Right forelimb (tissue), 1 donor: ENCODE data around the gene OCA2.
"Not testable (repeated sequence)": the region's sequence is repeated elsewhere in the genome, so short reads cannot be mapped to it uniquely, and the experiment has no call there.

Experiments used
- DNase-seq: peaks from one replicate; pipeline ENCODE4 v3.0.0-alpha.2; 2018

OCA2 gene

GRCh38 chr15:27763514-27763913 is 335.6 kb downstream of the OCA2 start:
- DNase-seq: no peak

DNA sequence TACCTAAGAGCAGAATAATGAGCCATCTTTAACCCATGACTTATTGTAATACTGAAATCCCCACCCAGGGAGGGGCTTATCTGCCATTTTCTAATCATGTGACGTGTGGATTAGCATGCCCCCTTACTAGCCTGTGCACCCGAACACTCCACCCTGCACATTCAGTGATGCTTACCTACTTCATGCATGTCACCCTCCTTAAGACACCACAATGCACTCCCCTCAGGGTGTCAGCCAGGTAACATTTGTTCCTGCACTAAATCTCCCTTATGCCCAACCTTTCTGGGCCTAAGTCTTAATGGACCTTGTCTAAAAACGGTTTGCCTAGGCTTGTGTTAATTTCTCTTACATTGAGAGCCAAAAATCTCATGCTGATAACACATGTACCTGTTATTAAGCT is 336.6 kb downstream of the OCA2 start:
- no peak for DNase-seq

GRCh38 chr15:27757052-27757451 is 342.1 kb downstream of the OCA2 start:
- no peak for DNase-seq

DNA sequence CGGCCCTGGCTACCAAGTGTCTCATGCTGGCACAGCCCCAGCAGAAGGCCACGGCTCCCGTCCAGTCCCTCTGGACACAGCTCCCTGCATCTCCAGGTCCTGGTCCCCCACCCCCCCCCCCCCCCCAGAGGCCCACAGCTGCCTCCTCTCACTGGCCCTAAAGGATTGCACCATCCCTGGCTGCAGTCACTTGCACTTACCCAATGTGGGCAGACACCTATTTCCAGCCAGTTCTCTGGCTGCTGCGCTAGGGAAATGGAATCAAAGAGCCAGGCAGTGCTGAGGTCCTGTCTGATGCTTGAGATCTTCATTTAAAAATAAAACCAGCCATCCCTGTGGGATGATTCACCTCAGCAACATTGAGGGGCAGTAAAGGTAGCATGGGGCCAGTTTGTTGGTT is 346.4 kb downstream of the OCA2 start:
- DNase-seq: no peak

DNA sequence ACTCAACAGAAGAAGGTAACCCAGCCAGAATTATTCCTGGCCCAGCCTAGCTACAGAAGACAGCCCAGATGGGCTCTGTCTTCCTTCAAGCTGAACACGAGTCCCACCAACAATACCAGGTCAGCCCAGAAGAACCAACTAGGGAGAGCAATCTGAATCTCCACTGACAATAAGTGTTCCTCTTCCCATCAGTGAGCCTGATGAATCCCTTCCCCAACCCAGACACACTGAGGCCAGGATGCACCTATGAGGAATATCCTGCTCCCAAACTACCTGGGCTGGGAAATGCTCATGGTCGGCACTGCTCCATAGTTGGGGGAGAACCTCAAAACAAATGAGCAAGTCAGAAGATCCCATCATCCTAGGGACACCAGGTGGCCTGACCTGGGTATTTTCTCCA is 351.1 kb downstream of the OCA2 start:
- no peak for DNase-seq

DNA sequence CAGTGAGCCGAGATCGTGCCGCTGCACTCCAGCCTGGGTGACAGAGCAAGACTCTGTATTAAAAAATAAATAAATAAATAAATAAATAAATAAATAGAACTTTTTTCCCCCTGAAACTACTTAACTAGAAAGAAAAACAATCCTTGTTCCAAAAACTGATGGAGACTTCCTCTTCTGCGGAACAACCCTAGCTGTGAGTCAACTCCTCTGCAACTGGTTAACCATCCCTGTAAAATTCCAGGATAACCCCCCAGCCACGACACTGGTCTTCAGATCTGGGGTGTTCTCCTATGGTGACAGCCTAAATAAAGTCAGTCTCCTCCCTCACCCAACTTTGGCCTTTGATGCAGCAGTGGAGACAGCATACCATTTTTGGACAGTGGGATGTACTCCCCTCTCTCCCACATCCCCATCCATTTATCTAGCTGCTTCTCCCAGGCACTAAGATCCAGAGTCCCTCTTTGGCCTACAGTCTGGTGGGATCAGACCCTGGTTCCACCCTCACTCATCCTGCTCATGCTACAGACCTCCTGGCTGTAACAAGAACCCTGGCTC is 352.6 kb downstream of the OCA2 start:
- DNase-seq: no peak

DNA sequence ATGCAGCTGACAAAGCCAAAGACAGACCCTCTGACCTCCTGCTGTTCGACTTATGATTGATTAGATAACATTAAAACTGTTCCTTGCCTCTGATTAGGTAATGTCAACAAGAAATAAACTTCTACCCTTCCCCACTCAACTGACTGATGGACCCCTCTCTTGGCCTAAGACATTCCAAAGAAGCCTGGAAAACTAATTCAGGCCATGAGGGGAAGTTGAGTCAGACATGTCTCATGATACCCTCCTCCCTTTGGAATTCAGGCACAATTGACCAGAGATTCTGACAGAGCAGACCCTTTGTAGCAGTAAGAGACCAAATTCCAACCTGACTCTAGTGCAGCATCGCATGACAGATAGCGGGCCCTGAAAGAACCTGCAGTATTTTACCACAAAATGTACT is 354.5 kb downstream of the OCA2 start:
- no peak for DNase-seq

DNA sequence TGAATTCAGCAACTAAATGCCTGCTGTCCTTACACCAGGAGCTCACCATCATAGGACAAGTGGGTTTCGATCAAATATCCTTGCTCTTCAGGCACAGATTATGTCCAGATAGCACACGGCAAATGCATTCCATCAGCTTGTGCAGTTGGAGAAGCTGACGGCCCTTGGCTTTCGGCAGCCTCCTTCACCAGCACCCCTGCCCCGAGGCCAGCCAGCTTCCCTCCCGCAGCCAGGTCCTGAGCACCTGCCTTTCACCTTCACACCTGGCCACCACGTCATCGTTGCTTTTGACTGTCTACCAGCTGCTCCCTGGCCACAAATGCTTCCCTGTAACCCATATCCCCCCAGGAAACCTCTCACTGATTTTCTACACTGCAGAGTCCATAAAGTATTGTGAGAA is 355.5 kb downstream of the OCA2 start:
- DNase-seq: no peak

GRCh38 chr15:27742751-27743477 is 356.2 kb downstream of the OCA2 start:
- DNase-seq: no peak

GRCh38 chr15:27741226-27741860 is 357.8 kb downstream of the OCA2 start:
- no peak for DNase-seq

DNA sequence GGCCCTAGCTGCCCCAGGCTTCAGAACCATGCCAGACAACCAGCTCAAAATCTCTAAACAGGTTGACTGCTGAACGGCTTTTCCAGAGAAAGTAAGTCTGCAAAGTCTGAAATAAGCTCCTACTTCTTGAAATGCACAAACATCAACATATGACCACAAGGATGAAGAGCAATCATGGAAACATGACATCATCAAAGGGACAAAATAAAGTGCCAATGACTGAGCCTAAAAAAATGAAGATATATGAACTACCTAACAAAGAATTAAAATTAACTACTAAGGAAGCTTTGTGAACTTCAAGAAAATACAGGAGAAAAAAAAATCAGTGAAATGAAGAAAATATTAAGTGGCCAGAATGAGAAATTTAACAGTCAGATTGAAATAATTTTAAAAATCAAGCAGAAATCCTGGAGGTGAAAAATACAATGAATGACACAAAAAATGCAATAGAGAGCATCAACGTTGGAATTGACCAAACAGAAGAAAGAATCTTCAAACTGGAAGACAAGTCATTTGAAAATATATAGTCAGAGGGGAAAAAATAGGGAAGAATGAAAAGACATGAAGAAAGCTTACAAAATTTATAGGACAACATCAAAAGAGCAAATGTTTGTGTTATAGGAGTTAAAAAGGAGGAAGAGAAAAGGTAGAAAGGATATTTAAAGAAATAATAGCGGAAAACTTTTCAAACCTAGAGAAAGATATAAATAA is 364.2 kb downstream of the OCA2 start:
- DNase-seq: no peak

DNA sequence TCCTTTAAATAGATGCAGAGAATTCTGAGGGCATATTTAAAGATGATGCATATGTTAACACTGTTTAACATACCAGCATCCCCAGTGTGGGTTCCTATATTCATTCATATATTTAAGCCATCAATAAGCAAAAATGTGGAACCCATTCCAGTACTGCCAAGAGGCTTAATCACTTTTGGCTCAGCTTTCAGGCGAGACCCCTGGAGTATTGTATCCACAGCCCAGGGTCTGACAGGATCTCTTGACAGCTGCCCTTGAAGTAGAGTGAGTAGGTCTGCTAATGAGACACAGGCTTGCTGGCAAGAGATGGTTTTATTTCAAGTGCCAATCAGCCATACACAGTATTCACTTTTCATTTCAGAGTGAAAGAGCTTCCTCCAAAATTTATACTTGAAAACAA is 367.3 kb downstream of the OCA2 start:
- DNase-seq: no peak

- DNase-seq: no peak
Observed at GRCh38 chr15:27730868-27731267, 368.2 kb downstream of the OCA2 start.

DNA sequence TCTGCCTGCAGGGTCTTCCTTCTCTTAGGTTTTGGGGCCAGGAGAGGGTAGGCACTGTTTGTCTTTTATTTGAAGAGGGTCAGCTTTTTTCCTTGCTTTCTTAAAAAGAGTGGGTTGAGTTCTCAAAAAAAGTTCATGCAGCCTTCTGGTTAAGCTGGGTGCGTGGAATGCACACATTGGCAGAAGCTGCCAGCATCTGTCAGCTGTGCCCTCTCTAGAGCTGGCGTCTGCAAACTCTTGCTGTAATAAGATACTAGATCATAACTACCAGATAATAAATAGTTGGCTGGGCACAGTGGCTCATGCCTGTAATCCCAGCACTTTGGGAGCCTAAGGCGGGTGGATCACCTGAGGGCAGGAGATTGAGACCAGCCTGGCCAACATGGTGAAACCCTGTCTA is 373.4 kb downstream of the OCA2 start:
- DNase-seq: no peak

DNA sequence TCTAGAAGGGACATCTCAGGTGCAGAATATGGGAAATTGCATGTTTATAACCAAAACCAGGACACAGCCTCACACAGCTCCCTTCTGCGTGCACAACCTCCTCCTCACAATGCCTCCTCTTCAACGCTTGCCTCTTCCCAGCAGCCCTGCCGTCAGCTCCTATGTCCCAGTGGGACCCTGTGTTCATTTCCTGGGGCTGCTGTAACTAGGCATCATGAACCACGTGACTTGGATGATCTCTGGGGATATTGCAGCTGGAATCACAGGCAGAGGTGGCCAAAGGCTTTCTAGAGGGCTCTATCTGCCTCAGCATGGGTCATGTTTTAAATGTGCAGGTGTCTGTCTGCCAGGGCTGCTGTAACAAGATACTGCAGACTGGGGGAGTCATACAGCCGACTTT is 375.3 kb downstream of the OCA2 start:
- no peak for DNase-seq

- DNase-seq: no peak
Observed at GRCh38 chr15:27722102-27722501, 377.0 kb downstream of the OCA2 start.

GRCh38 chr15:27714675-27715074 is 384.4 kb downstream of the OCA2 start:
- DNase-seq: no peak

DNA sequence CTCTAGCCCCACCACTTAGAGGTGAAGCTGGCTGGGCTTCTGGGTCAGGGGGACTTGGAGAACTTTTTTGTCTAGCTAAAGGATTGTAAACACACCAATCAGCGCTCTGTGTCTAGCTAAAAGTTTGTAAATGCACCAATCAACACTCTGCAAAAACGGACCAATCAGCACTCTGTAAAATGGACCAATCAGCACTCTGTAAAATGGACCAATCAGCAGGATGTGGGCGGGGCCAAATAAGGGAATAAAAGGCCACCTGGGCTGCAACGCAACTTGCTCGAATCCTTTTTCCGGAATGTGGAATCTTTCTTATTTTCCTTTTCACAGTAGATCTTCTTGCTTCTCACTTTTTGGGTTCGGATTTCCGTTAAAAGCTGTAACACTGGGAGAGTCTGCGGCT is 385.3 kb downstream of the OCA2 start:
- DNase-seq: not testable (repeated sequence)

GRCh38 chr15:27707257-27707656 is 391.9 kb downstream of the OCA2 start:
- DNase-seq: peak; percentile 42

GRCh38 chr15:27706300-27706699 is 392.8 kb downstream of the OCA2 start:
- DNase-seq: no peak

DNA sequence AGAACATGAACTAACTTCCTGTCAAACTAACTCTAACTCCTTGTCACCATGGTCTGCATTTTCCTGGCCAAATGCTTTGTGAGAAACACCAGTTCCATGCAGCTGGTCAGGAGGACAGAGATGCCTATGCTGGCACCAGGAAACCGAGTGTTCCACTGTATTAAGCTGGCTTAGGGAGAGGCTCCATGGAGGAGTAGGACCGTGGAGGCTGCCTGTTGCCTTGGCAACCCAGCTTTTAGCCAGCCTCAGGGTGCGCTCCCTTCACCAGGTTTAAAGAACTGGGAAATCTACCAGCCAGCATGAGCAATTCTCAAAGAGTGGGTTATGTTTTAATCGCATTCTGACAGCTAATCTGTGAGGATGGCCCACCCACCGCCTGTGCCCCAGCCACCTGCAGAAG is 394.1 kb downstream of the OCA2 start:
- peak; percentile 36 for DNase-seq
